HepG2 (cell line): ENCODE data around the gene MIDN. TPM values are rescaled to one million over a fixed set of nuclear protein-coding genes. Genes with fewer than 3 reads are reported as not detected.

Experiments
- AGO1 ChIP-seq: fragments of 200-400 bp; formaldehyde crosslinking; IDR thresholded peaks from 2 replicates; pipeline ENCODE4 v1.6.1; 2017; ENCODE audit warnings: mild to moderate bottlenecking, low read depth, low read length, moderate library complexity; ENCODE audit not compliant: poor library complexity, severe bottlenecking
- BCL6 ChIP-seq: IDR thresholded peaks from 2 replicates; pipeline ENCODE4 v1.6.1; 2016; ENCODE audit warnings: missing genetic modification reagents, missing compliant biosample characterization
- CHCHD3 ChIP-seq: sonication (generic); formaldehyde crosslinking; IDR thresholded peaks from 2 replicates; pipeline ENCODE4 v1.8.0; 2022; ENCODE audit warnings: mild to moderate bottlenecking, missing genetic modification reagents, moderate library complexity
- CHD2 ChIP-seq: IDR thresholded peaks from 2 replicates; pipeline ENCODE4 v1.6.1; 2011; ENCODE audit warnings: low read depth, low read length, improper control_type of control experiment
- CREB1 ChIP-seq, 2 experiments: fragments of 450-650 bp in 1 of 2; IDR thresholded peaks; 2 replicates each; pipeline ENCODE4 v1.6.1; 2016 to 2017; ENCODE audit warnings: control low read depth in 1 of 2, mild to moderate bottlenecking in 1 of 2, missing compliant biosample characterization in 1 of 2, missing genetic modification characterization in 1 of 2
- EEA1 ChIP-seq: sonication (generic); formaldehyde crosslinking; IDR thresholded peaks from 2 replicates; pipeline ENCODE4 v1.5.1; 2020; ENCODE audit warnings: mild to moderate bottlenecking, missing genetic modification reagents, borderline replicate concordance
- GATAD1 ChIP-seq: IDR thresholded peaks from 2 replicates; pipeline ENCODE4 v1.6.1; 2016; ENCODE audit warnings: missing genetic modification reagents, missing compliant biosample characterization
- GPN1 ChIP-seq: sonication (generic); formaldehyde crosslinking; IDR thresholded peaks from 2 replicates; pipeline ENCODE4 v1.5.1; 2020; ENCODE audit warnings: missing genetic modification reagents, borderline replicate concordance
- HMG20A ChIP-seq: IDR thresholded peaks from 2 replicates; pipeline ENCODE4 v1.6.1; 2016; ENCODE audit warnings: borderline replicate concordance
- MATR3 ChIP-seq: sonication (generic); formaldehyde crosslinking; IDR thresholded peaks from 2 replicates; pipeline ENCODE4 v1.4.0; 2020; ENCODE audit warnings: missing genetic modification reagents
- RFX1 ChIP-seq: fragments of 450-650 bp; IDR thresholded peaks from 2 replicates; pipeline ENCODE4 v1.6.1; 2017
- RFXAP ChIP-seq: sonication (generic); formaldehyde crosslinking; IDR thresholded peaks from 2 replicates; pipeline ENCODE4 v1.4.0; 2020; ENCODE audit warnings: missing genetic modification reagents, borderline replicate concordance
- SKI ChIP-seq: fragments of 450-650 bp; IDR thresholded peaks from one replicate; pipeline ENCODE4 v1.6.1; 2018; ENCODE audit warnings: mild to moderate bottlenecking; ENCODE audit not compliant: partially characterized antibody
- SRF ChIP-seq: IDR thresholded peaks from 2 replicates; pipeline ENCODE4 v1.6.1; 2011; ENCODE audit warnings: mild to moderate bottlenecking, low read depth, low read length, moderate library complexity
- TOE1 ChIP-seq: sonication (generic); formaldehyde crosslinking; IDR thresholded peaks from 2 replicates; pipeline ENCODE4 v1.4.0; 2020; ENCODE audit warnings: mild to moderate bottlenecking, missing genetic modification reagents
- ZNF24 ChIP-seq: fragments of 450-650 bp; IDR thresholded peaks from 2 replicates; pipeline ENCODE4 v1.6.1; 2017; ENCODE audit warnings: antibody characterized with exemption, mild to moderate bottlenecking
- ZNF441 ChIP-seq: sonication (generic); formaldehyde crosslinking; IDR thresholded peaks from 2 replicates; pipeline ENCODE4 v1.7.0; 2021; ENCODE audit warnings: missing genetic modification reagents, borderline replicate concordance
- ZNF614 ChIP-seq: IDR thresholded peaks from 2 replicates; pipeline ENCODE4 v1.6.1; 2018; ENCODE audit warnings: missing biosample characterization, missing genetic modification reagents, inconsistent platforms, borderline replicate concordance
- polyA plus RNA-seq, 8 experiments: library from polyadenylated mRNA; depleted of rRNA in 3 of 8; stranded (reverse) in 7 of 8; unstranded in 1 of 8; fragments of >200 nt; fragmentation: Illumina TruSeq in 4 of 8; extraction: Trizol in 4 of 8; gene quantifications; 2 replicates each; pipeline versions ENCODE4 v1.2.1 to v1.2.3, GENCODE V29; 2011 to 2016; ENCODE audit warnings: low read depth in 4 of 8, missing spikeins in 1 of 8, mixed read lengths in 1 of 8; ENCODE audit not compliant: insufficient read depth in 1 of 8
- total RNA-seq, 5 experiments: library from RNA; depleted of rRNA; stranded (reverse); fragments of >200 nt; fragmentation: Illumina TruSeq; extraction: Trizol; gene quantifications; 2 replicates each; pipeline ENCODE4 v1.2.3, GENCODE V29; 2016; ENCODE audit warnings: low read depth in 1 of 5
- TF ChIP-seq, protein P1 (sequence below): sonication (generic); formaldehyde crosslinking; IDR thresholded peaks from 2 replicates; pipeline ENCODE4 v1.4.0; 2020; ENCODE audit warnings: missing genetic modification reagents
- TF ChIP-seq, protein P2 (sequence below): sonication (generic); formaldehyde crosslinking; IDR thresholded peaks from 2 replicates; pipeline ENCODE4 v1.9.0; 2022; ENCODE audit warnings: low read depth, missing genetic modification reagents
- TF ChIP-seq, protein P3 (sequence below): IDR thresholded peaks from 2 replicates; pipeline ENCODE4 v1.6.1; 2016; ENCODE audit warnings: low read depth, control low read depth
- TF ChIP-seq, protein P4 (sequence below): sonication (generic); formaldehyde crosslinking; IDR thresholded peaks from 2 replicates; pipeline ENCODE4 v1.4.0; 2020; ENCODE audit warnings: missing genetic modification reagents

MIDN gene
- total and polyA plus RNA-seq, 2 of the 13 experiments (the other 11 are each of a cell fraction or from before 2014, with no cell fraction given), result 8.4 to 18.0 TPM

DNA sequence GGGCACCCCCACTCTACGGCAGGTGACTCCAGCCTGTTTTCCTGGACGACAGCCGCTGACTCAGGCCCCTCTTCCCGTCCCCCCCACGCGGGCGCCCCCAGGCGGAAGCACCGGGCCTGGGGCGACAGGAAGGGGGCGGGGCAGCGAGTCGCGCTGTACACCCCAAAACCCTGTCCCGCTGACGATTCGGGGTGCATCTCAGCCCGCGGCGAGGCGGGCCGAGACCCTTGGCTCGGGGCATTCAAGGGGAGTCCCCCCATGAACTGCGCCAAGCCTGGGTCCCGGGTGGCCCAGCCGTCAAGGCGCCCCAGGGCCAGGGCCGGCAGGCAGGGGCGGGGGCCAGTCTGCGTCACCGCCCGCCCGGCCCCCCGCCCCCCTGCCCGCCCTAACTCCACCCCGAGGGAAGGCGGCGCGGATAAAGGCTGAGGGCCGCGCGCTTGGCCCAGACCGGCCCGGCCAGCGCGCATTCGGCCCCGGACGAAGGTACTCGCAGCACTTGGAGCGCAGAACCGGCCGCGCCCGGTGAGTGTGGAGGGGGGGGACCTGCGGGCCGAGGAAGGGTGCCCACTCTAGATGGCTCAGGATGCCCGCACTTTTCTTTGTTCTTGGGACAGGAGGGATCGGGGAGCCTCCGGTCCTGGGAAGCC lies at the start of gene MIDN (continued):
- no peak for TF ChIP-seq SRF
- peak; percentile 63 for TF ChIP-seq AGO1
- TF ChIP-seq RFX1, result no peak
- TF ChIP-seq, protein P1, sequence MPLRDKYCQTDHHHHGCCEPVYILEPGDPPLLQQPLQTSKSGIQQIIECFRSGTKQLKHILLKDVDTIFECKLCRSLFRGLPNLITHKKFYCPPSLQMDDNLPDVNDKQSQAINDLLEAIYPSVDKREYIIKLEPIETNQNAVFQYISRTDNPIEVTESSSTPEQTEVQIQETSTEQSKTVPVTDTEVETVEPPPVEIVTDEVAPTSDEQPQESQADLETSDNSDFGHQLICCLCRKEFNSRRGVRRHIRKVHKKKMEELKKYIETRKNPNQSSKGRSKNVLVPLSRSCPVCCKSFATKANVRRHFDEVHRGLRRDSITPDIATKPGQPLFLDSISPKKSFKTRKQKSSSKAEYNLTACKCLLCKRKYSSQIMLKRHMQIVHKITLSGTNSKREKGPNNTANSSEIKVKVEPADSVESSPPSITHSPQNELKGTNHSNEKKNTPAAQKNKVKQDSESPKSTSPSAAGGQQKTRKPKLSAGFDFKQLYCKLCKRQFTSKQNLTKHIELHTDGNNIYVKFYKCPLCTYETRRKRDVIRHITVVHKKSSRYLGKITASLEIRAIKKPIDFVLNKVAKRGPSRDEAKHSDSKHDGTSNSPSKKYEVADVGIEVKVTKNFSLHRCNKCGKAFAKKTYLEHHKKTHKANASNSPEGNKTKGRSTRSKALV (CRISPR knock-in tag), result peak; percentile 24; the same call in 1 of the 2 replicates
- TF ChIP-seq BCL6 (CRISPR knock-in tag), result peak; percentile 63
- peak; percentile 54; the same call in 1 of the 2 replicates for TF ChIP-seq TOE1 (CRISPR knock-in tag)
- TF ChIP-seq, protein P2, sequence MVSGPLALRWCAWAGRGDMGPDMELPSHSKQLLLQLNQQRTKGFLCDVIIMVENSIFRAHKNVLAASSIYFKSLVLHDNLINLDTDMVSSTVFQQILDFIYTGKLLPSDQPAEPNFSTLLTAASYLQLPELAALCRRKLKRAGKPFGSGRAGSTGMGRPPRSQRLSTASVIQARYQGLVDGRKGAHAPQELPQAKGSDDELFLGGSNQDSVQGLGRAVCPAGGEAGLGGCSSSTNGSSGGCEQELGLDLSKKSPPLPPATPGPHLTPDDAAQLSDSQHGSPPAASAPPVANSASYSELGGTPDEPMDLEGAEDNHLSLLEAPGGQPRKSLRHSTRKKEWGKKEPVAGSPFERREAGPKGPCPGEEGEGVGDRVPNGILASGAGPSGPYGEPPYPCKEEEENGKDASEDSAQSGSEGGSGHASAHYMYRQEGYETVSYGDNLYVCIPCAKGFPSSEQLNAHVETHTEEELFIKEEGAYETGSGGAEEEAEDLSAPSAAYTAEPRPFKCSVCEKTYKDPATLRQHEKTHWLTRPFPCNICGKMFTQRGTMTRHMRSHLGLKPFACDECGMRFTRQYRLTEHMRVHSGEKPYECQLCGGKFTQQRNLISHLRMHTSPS, result peak; percentile 41; the same call in 1 of the 2 replicates
- 0 out of 2 replicates have a peak, but pooled peaks have one; percentile 34 for TF ChIP-seq CREB1 (IDR thresholded peaks at IDR 0.05)
- TF ChIP-seq CREB1 (CRISPR knock-in tag; IDR thresholded peaks at IDR 0.05), result no peak
- TF ChIP-seq ZNF441, result no peak
- TF ChIP-seq ZNF24, result no peak
- no peak for TF ChIP-seq CHD2
- TF ChIP-seq RFXAP (CRISPR knock-in tag), result no peak
- TF ChIP-seq, protein P3, sequence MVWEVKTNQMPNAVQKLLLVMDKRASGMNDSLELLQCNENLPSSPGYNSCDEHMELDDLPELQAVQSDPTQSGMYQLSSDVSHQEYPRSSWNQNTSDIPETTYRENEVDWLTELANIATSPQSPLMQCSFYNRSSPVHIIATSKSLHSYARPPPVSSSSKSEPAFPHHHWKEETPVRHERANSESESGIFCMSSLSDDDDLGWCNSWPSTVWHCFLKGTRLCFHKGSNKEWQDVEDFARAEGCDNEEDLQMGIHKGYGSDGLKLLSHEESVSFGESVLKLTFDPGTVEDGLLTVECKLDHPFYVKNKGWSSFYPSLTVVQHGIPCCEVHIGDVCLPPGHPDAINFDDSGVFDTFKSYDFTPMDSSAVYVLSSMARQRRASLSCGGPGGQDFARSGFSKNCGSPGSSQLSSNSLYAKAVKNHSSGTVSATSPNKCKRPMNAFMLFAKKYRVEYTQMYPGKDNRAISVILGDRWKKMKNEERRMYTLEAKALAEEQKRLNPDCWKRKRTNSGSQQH (CRISPR knock-in tag), result no peak
- no peak for TF ChIP-seq GPN1 (CRISPR knock-in tag)
- no peak for TF ChIP-seq ZNF614
- peak; percentile 18 for TF ChIP-seq SKI
- no peak for TF ChIP-seq EEA1 (CRISPR knock-in tag)
- TF ChIP-seq HMG20A (CRISPR knock-in tag), result no peak
- TF ChIP-seq, protein P4, sequence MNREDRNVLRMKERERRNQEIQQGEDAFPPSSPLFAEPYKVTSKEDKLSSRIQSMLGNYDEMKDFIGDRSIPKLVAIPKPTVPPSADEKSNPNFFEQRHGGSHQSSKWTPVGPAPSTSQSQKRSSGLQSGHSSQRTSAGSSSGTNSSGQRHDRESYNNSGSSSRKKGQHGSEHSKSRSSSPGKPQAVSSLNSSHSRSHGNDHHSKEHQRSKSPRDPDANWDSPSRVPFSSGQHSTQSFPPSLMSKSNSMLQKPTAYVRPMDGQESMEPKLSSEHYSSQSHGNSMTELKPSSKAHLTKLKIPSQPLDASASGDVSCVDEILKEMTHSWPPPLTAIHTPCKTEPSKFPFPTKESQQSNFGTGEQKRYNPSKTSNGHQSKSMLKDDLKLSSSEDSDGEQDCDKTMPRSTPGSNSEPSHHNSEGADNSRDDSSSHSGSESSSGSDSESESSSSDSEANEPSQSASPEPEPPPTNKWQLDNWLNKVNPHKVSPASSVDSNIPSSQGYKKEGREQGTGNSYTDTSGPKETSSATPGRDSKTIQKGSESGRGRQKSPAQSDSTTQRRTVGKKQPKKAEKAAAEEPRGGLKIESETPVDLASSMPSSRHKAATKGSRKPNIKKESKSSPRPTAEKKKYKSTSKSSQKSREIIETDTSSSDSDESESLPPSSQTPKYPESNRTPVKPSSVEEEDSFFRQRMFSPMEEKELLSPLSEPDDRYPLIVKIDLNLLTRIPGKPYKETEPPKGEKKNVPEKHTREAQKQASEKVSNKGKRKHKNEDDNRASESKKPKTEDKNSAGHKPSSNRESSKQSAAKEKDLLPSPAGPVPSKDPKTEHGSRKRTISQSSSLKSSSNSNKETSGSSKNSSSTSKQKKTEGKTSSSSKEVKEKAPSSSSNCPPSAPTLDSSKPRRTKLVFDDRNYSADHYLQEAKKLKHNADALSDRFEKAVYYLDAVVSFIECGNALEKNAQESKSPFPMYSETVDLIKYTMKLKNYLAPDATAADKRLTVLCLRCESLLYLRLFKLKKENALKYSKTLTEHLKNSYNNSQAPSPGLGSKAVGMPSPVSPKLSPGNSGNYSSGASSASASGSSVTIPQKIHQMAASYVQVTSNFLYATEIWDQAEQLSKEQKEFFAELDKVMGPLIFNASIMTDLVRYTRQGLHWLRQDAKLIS (CRISPR knock-in tag), result peak; percentile 84; the same call in 1 of the 2 replicates
- no peak; the same call in 1 of the 2 replicates for TF ChIP-seq GATAD1
- TF ChIP-seq MATR3 (CRISPR knock-in tag), result no peak
- no peak for TF ChIP-seq CHCHD3 (CRISPR knock-in tag)
